Panc1 (cell line): ENCODE data around the gene PLCH2. TPM values are rescaled to one million over a fixed set of nuclear protein-coding genes. Genes with fewer than 3 reads are reported as not detected.

Source experiments
- ATAC-seq: fragments of 200-7000 bp; cut with Tn5 transposase; 2 replicates; pipeline ENCODE4 v1.9.1; 2020; ENCODE audit warnings: mild to moderate bottlenecking, moderate library complexity
- BruUV-seq: library from RNA; stranded (reverse); fragments of 400-500 nt; replicated peaks from 2 replicates; lab custom pipeline; 2021; lab: Mats Ljungman, UMichigan
- CTCF ChIA-PET: fragments of 300-600 bp; sonication (Branson Sonifier 250); formaldehyde crosslinking; loops from one replicate; lab custom pipeline; 2022; ENCODE audit warnings: antibody characterized with exemption; lab: Charles Lee
- POLR2A ChIA-PET: fragments of 300-600 bp; sonication (Branson Sonifier 250); formaldehyde crosslinking; loops from one replicate; lab custom pipeline; 2022; ENCODE audit warnings: antibody characterized with exemption; lab: Charles Lee
- DNase-seq: peaks from one replicate; pipeline ENCODE4 v3.0.0-alpha.2; 2010; ENCODE audit warnings: low read depth, low spot score
- H3K27ac ChIP-seq: 2 replicates; pipeline ENCODE4 v1.5.1; 2011; ENCODE audit warnings: mild to moderate bottlenecking, low read length, inconsistent platforms
- H3K27me3 ChIP-seq: fragments of 200-500 bp; sonication (Bioruptor generic); 2 replicates; pipeline ENCODE4 v1.6.0; 2014; ENCODE audit warnings: low read length, inconsistent platforms; ENCODE audit not compliant: control insufficient read depth, insufficient read depth
- H3K36me3 ChIP-seq: fragments of 200-500 bp; sonication (Bioruptor generic); 2 replicates; pipeline ENCODE4 v1.5.1; 2014; ENCODE audit warnings: inconsistent platforms, mild to moderate bottlenecking, low read length, moderate library complexity; ENCODE audit not compliant: control insufficient read depth, insufficient read depth
- H3K4me1 ChIP-seq: 2 replicates; pipeline ENCODE4 v1.5.1; 2011; ENCODE audit warnings: inconsistent platforms, mild to moderate bottlenecking, low read length, moderate library complexity; ENCODE audit not compliant: control insufficient read depth, insufficient read depth
- H3K4me3 ChIP-seq, 2 experiments: 2 replicates each; pipeline ENCODE4 v1.5.1; 2011 to 2012; ENCODE audit warnings: low read depth in 2 of 2, low read length in 2 of 2, mild to moderate bottlenecking in 2 of 2, inconsistent platforms in 1 of 2, moderate library complexity in 1 of 2
- H3K9me3 ChIP-seq: fragments of 200-500 bp; sonication (Bioruptor generic); 2 replicates; pipeline ENCODE4 v1.5.1; 2014; ENCODE audit warnings: low read depth, mild to moderate bottlenecking, inconsistent platforms, low read length, moderate library complexity; ENCODE audit not compliant: control insufficient read depth, insufficient read depth
- POLR2AphosphoS5 ChIP-seq: IDR thresholded peaks from 2 replicates; pipeline ENCODE4 v1.6.1; 2012; ENCODE audit warnings: mild to moderate bottlenecking, low read depth, low read length, moderate library complexity
- REST ChIP-seq, 2 experiments: IDR thresholded peaks; 2 replicates each; pipeline ENCODE4 v1.6.1; 2011 to 2012; ENCODE audit warnings: low read depth in 2 of 2, control low read depth in 1 of 2, low read length in 1 of 2, mild to moderate bottlenecking in 1 of 2, moderate library complexity in 1 of 2; ENCODE audit not compliant: insufficient read depth in 1 of 2
- SIN3A ChIP-seq: IDR thresholded peaks from 2 replicates; pipeline ENCODE4 v1.6.1; 2012; ENCODE audit warnings: low read depth, mild to moderate bottlenecking, low read length, moderate library complexity, borderline replicate concordance; ENCODE audit not compliant: insufficient read depth
- TCF7L2 ChIP-seq: IDR thresholded peaks from 2 replicates; pipeline ENCODE4 v1.6.1; 2011; ENCODE audit warnings: mild to moderate bottlenecking, low read depth, low read length, inconsistent platforms
- in situ Hi-C: cut with HindIII; loops from 2 replicates; pipeline ENCODE4 v1.10.0; 2016; ENCODE audit warnings: low sequenced_read_pairs, low pct_unique_long_range_greater_than_20kb
- intact Hi-C: fragments of 100-400 bp; cut with micrococcal nuclease; formaldehyde crosslinking; loops from one replicate; pipeline ENCODE4 v1.10.0; 2022; ENCODE audit not compliant: unreplicated experiment
- total RNA-seq: library from RNA; stranded (reverse); gene quantifications from one replicate; pipeline ENCODE4 v1.2.1, GENCODE V29; 2021; ENCODE audit not compliant: unreplicated experiment
- TF ChIP-seq, protein P1 (sequence below): fragments of 450-650 bp; IDR thresholded peaks from 2 replicates; pipeline ENCODE4 v1.5.1; 2017; ENCODE audit warnings: mild to moderate bottlenecking

Gene PLCH2
- total RNA-seq, 1 experiment from 2014 or later: 41.2 TPM

DNA sequence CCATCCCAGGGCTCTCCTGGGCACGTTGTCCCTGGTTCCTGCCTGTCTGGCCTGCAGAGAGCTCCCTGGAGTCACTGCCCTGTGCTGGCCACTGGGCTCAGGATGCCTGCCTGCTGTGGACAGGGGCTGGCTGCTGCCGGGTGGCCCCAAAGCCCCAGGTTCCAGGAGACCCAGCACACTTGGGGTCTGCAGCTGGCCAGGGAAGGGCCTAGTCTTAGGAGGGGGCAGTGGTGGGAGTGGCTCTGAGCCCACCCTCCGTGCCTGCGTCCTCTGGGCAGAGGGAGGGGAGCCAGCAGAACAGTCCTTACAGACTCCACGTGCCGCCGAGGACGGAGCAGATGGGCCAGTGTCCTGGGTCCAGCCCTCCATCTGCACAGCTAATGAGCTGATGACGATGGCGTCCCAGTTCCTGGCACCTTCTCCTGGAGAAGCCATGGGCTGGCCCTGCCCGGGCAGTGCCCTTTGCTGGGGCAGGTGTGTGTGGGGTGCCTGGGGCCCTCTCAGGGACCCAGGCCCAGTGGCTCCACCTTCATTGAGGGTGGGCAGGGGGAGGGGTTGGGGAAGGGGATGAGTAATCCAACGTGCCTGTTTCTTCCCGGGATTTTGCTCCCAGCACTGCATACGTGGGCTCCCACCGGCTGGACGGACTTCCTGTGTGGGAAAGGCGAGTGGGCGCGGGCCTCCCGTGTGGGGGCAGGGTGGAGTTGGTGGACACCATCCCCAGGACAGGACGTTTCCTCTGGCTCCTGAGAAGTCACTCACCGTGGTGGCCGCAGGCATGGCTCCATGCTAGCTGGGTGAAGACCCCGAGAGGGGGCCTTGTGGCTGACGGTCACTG, 6.8 kb upstream of the PLCH2 start:
- Histone ChIP-seq H3K9me3 (no peaks in the 10 kb centered on the region), H3K27me3 (no peaks in the 10 kb centered on the region), H3K4me1 (peaks cover 91% of the 10 kb centered on the region), H3K36me3 (no peaks in the 10 kb centered on the region), H3K27ac (peak overlapping the region; percentile 71), H3K4me3 (peak overlapping the region; percentile 51 to 67)
- ChIA-PET POLR2A (interaction anchor here (0.5 kb wide), 1 partner anchor 30 kb away, joined by 7 read pairs; no protein-coding TSS in a partner anchor), CTCF (interaction anchor here (0.7 kb wide), 1 partner anchor 75 kb away, joined by 8 read pairs; no protein-coding TSS in a partner anchor)
- in situ Hi-C loops (no loop called here), intact Hi-C loops (loop anchor here (10.0 kb wide), 1 partner anchor 75 kb away; no protein-coding TSS in a partner anchor)
- ATAC-seq: peak; percentile 7
- DNase-seq: no peak
- TF ChIP-seq SIN3A (no peak), POLR2AphosphoS5 (no peak), REST (IDR thresholded peaks at IDR 0.05; ENCODE audit: insufficient read depth in 1 of 2, low read depth in 2 of 2, low read length in 1 of 2) (peak in 1 of 2 experiments; percentile 8; a peak in 1 of 4 replicates), TCF7L2 (no peak)
- TF ChIP-seq, protein P1, sequence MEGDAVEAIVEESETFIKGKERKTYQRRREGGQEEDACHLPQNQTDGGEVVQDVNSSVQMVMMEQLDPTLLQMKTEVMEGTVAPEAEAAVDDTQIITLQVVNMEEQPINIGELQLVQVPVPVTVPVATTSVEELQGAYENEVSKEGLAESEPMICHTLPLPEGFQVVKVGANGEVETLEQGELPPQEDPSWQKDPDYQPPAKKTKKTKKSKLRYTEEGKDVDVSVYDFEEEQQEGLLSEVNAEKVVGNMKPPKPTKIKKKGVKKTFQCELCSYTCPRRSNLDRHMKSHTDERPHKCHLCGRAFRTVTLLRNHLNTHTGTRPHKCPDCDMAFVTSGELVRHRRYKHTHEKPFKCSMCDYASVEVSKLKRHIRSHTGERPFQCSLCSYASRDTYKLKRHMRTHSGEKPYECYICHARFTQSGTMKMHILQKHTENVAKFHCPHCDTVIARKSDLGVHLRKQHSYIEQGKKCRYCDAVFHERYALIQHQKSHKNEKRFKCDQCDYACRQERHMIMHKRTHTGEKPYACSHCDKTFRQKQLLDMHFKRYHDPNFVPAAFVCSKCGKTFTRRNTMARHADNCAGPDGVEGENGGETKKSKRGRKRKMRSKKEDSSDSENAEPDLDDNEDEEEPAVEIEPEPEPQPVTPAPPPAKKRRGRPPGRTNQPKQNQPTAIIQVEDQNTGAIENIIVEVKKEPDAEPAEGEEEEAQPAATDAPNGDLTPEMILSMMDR: no peak
- BruUV-seq: no TSS peak

- in situ Hi-C loops: no loop called here
- no peak for DNase-seq
- Histone ChIP-seq H3K36me3 (no peaks in the 10 kb centered on the region), H3K4me3 (peak overlapping the region in 1 of 2 experiments; percentile 13; a peak in 2 of 4 replicates), H3K27me3 (no peaks in the 10 kb centered on the region), H3K9me3 (no peaks in the 10 kb centered on the region), H3K27ac (peak overlapping the region; percentile 71), H3K4me1 (peaks cover 91% of the 10 kb centered on the region)
- ATAC-seq: no peak
- BruUV-seq: no TSS peak
- ChIA-PET POLR2A (no interaction called here), CTCF (interaction anchor here (0.7 to 1.0 kb wide), 2 partner anchors 74 to 77 kb away, joined by 3 to 4 read pairs; no protein-coding TSS in a partner anchor)
- intact Hi-C loops: loop anchor here (10.0 kb wide), 1 partner anchor 56 kb away; the partner anchor contains the start of gene PEX10
- TF ChIP-seq TCF7L2 (no peak), SIN3A (no peak), REST (IDR thresholded peaks at IDR 0.05; ENCODE audit: insufficient read depth in 1 of 2, low read depth in 2 of 2, low read length in 1 of 2) (no peak), POLR2AphosphoS5 (no peak)
- TF ChIP-seq, protein P1: no peak; the same call in 1 of the 2 replicates
Measured at GRCh38 chr1:2470290-2471158, 5.6 kb upstream of the PLCH2 start.
